GM19468 (cell line): ENCODE measurements around the gene ANAPC16.
"Not testable (repeated sequence)": the region's sequence is repeated elsewhere in the genome, so short reads cannot be mapped to it uniquely, and the experiment has no call there.

Source experiments
- ATAC-seq: cut with Tn5 transposase; IDR thresholded peaks from one replicate; pipeline ENCODE4 v1.9.1; 2021; ENCODE audit warnings: mild to moderate bottlenecking, moderate library complexity, moderate number of reproducible peaks; ENCODE audit not compliant: unreplicated experiment; ENCODE audit errors: extremely low read depth

ANAPC16 gene

DNA sequence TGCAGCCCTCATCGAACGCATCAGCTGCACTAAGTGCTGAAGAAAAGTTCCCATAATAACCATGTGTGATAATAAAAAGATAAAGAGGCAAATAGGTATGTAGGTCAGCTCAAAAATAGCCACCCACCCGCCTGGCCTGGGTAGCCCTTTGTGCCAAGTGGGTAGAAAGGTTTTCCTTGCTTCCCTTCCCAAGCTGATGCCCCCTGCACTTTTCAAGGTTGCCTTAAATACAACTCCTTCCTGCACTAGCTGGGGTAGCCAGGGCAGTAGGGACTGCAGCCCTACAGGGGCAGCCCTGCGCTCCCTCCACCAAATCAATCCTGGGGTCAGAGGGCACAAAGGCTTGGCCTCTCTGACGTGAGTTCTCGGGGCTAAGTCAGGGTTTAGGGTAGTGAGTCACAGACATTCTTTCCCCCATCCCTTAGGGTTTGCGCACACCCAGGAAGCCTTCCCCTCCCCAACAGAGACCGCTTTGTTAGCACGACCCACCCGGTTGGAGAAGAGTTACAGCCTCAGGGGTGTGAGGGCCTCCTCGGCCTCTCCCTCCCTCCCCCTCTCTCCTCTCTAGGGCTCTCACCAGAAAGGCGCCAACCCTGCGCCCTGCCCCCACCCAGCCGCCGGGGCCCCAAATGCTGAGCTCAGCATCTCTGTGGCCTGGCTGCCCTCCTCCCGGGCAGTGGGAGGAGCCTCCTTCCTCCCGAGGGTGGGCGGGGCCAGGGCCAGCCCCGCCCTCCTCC, 44.6 kb downstream of the ANAPC16 start:
- ATAC-seq: peak; percentile 37

DNA sequence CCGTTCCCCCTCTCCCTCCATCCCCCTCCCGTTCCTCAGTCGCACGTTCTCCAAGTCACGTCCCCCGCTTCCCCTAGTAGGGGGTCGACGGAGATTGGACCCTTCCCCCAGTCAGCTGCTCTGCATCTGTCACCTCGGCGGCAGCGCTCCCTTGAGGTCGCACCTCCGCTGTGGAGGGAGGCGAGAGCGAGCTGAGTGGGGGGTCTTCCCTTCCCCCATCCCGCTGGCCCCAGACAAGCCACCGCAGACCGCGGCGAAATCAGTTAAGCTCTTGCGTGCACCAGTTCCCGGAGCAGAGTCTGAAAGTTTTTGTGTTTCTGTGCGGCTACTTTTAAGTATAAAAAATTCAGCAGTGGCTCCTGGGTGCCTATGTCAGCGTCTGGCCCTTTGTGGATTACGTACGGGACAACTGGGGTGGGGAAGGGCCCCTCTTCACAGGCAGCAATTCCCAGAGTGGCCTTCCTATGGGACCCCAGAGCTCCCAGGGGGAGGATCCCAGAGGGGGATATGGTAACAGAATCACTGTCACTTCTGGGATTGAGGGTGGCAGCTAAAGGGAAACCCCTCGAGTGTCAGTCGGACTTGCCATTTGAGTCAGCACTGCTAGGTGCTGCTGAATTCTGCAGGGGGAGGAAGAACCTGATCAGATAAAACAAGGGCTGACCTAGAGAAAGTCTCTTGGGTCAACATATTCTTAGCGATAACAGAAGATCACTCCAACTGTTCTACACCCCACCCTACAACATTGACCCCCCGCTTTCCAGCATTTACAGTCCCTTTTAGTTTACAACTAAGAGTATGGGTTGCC, 45.4 kb downstream of the ANAPC16 start:
- peak; percentile 43 for ATAC-seq

DNA sequence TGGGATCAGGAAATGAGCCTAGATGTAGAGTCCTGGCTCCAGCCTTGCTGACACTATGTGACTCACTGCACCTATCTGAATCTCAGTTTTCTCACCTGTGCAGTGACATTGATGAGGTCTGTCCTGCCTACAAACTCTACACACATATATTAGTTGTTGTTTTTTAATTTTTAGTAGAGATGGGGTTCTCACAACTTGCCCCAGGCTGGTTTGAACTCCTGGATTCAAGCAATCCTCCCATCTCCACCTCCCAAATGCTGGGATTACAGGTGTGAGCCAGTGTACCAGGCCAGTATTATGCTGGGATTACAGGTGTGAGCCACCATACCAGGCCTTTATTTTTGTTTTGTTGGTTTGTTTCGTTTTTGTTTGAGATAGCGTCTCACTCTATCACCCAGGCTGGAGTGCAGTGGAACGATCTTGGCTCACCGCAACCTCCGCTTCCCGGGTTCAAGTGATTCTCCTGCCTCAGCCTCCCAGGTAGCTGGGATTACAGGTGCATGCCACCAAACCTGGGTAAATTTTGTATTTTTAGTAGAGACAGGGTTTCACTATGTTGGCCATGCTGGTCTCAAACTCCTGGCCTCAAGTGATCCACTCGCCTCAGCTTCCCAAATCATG, 46.1 kb downstream of the ANAPC16 start:
- ATAC-seq: no peak

DNA sequence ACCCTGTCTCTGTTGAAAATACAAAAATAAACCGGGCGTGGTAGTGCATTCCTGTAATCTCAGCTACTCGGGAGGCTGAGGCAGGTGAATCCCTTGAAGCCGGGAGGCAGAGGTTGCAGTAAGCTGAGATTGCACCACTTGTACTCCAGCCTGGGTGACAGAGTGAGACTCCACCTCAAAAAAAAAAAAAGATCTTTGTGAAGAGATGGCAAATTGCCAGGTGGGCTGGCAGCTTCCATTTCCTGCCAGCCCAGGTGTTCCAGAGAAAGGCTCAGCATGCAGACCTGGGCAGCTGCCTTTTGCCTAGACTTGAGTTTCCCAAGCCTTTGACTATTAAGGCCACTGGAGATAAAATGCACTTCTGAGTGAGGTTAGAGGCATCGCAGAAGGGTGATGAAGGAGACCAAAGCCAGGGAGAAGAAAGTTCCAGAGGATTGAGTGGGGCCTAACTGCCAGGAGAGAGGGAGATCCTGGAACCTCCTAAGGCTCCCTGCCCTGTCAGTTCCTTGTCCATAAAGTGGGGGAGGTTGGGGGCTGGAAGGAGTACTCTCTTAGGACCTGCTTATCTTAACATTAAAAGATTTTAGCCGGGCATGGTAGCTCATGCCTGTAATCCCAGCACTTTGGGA, 47.9 kb downstream of the ANAPC16 start:
- no peak for ATAC-seq

DNA sequence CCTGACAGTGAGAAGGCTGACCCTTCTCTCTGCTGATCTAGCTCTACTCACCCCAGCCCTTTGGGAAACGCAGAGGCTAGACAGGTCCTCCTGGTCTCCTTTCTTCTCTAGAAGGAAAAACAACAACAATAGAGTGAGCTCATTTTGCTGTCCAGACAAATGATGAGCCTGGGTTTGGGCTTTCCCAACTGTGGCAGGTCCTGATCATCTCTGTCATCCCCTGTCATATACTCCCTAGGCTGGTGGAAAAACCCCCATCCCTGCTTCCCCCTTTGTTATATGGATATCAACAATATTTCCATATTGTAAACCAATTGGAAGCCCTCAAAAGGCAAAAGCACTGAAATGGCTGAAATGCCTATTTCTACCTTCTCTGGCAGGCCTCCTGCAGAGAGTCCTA, 48.7 kb downstream of the ANAPC16 start:
- no peak for ATAC-seq

DNA sequence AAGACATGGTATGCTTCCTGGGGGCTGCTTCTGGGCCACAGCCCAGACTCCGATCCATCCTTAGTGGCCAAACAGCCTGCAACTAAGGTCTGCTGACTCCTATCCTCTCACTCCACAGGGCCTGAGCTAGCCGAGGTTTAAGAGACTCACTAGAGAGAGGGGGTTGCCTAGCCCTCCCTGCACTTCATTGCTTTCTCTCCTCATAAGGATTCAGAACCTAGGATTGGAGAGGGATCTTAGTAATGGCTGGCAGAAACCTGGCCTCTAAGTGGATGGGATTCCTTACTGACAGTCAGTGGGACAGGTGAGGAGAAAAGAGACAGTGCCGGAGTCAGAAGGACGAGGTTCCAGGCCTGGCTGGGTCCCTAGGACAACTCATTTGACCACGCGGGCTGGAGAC, 49.7 kb downstream of the ANAPC16 start:
- no peak for ATAC-seq

DNA sequence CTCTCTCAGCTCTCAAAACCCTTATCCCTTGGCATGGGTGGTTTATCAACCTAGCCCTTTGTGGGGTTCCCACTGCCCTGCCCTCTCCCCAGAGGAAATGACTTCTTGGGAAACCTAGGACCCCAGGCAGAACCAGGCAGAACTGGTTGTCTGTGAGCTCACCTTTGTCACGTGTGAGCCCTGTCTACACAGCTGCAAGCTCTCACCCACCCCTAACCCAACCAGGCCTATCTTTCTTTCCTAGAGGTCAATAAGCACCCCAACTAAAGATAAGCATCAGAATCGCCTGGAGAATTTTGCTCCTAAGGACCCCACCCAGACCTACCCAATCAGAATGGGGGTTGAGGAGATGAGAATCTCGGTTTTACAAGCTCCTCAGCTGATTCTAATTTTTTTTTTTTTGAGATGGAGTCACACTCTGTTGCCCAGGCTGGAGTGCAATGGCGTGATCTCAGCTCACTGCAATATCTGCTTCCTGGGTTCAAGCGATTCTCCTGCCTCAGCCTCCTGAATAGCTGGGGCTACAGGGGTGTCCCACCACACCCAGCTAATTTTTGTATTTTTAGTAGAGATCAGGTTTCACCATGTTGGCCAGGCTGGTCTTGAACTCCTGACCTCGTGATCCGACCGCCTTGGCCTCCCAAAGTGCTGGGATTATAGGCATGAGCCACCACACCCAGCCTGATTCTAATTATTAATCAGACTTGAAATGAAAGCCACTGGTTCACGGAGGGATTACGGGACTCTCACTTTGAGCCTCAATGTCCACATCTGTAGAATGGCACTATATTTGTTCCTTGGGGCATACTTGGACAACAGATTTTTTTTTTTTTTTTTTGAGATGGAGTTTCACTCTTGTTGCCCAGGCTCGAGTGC, 50.4 kb downstream of the ANAPC16 start:
- no peak for ATAC-seq

DNA sequence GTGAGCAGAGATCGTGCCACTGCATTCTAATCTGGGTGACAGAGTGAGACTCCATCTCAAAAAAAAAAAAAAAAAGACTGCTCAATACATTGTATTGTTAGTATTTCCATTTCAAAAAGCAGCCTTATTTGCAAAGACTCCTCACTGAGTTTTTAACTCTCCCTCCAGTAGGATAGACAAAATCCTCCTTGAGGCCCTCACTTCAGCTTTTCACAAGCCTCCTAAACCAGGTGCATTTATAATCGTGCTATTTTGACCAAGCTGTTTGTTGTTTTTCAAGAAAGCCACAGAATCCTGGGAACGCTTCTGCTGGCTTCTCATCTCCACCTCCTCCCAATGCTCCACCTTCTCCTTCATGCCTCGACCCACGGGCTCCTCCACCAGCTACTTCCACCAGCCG, 51.6 kb downstream of the ANAPC16 start:
- ATAC-seq: no peak

DNA sequence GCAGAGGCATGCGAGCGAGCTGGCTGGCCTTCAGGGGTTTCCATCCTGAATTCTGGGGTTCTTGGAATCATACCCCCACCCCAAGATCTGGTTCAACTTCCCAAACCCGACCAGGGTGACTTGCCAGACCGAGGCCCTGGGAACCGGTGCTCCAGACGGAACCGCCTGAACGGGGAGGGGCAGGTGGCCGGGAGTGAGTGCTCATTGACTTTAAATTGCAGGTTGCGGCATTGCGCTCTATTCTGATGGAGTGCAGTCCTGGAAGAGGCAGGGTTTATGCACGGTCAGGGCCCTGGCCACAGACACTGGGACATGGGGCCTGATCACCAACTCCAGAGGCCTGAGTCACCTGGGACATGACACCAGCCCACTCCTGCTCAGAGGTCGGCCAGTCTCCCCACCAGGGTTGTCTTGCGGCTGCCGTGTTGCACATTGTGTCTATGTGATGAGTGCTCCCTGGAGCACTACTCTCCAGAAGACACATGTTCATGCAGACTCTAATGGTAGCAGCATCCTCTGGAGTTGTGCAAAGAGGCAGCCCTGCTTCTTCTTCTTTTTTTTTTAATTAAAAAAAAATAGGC, 52.1 kb downstream of the ANAPC16 start:
- no peak for ATAC-seq

DNA sequence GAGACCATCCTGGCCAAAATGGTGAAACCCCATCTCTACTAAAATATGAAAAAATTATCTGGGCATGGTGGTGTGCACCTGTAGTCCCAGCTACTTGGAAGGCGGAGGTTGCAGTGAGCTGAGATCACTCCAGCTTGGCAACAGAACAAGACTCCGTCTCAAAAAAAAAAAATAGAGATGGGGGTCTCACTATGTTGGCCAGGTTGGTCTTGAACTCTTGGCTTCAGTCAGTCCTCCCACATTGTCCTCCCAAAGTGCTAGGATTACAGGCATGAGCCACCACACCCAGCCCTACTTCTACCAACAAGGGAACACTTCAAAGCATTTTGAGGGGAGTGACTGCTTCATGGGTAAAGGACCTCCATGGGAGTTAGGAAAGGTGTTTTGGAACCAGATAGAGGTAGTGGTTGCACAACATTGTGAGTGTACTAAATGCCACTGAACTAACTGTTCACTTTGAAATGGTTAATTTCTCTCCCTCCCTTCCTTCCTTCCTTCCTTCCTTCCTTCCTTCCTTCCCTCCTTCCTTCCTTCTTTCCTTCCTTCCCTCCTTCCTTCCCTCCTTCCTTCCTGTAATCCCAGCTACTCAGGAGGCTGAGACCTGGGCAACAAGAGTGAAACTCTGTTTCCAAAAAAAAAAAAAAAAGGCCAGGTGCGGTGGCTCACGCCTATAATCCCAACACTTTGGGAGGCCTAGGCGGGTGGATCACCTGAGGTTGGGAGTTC, 52.8 kb downstream of the ANAPC16 start:
- not testable (repeated sequence) for ATAC-seq

DNA sequence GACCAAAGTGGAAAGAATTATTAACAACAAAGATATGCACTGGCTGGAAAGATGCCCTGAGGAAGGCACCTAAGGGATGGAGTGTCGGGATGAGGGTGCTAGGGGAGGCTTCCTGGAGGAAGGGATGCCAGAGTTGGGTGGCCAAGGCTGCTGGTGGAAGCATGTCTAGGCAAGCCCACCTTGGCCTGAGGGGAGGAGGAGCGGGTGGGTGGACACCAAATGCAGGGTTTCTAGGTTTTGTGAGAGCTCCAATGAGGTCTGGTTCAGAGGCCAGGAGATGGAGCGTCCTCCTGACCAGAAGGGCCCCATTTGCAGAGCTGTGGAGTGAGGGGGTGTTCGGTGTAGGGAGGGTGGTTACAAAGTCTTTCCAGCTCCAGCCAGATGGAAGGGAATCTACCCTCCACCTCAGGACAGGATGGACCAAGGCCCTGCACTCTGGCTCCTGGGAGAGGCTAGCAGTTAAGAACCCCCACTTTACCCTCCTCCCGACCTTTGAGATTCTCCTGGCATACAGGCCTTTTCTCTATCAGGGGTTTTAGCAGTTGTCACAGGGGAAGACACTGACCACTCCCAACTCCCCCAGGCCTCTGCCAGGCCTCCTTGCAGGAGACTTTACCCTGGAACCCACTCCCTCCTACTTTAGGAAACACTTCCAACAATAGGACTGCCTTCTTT, 54.9 kb downstream of the ANAPC16 start:
- ATAC-seq: no peak

DNA sequence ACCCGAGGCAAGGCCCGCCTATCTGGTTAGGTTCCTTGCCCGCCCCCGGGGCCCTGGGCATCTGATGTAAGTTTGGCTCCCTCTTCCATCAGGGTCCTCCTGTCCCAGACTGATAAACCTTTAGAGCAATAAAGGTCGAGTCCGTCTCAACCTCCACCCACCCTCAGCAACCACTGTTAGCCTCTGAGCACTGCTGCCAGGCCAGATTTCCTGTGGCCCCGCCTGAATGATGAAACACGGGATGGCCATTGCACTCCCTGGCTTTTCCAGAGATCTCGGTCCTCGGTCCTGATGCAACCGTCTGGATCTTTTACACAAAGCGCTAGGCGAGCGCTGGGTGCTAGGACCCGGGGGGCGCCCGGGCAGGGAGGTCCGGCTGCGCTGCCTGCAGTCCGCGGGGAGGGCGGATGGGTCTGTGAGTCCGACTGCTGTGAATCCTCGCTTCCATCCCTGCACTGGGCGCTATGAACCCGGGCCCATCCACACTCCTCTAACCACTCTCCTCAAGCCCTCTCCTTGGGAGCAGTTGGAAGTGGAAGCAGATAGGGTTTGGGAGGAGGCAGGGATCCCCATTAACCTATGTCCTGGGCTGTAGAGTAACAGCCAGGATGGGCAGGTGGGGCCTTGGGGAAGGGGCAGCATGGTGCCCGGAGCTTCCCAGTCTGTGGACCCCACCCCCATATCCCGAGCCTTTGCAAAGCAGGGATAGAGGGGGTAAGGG, 57.0 kb downstream of the ANAPC16 start:
- peak; percentile 15 for ATAC-seq

DNA sequence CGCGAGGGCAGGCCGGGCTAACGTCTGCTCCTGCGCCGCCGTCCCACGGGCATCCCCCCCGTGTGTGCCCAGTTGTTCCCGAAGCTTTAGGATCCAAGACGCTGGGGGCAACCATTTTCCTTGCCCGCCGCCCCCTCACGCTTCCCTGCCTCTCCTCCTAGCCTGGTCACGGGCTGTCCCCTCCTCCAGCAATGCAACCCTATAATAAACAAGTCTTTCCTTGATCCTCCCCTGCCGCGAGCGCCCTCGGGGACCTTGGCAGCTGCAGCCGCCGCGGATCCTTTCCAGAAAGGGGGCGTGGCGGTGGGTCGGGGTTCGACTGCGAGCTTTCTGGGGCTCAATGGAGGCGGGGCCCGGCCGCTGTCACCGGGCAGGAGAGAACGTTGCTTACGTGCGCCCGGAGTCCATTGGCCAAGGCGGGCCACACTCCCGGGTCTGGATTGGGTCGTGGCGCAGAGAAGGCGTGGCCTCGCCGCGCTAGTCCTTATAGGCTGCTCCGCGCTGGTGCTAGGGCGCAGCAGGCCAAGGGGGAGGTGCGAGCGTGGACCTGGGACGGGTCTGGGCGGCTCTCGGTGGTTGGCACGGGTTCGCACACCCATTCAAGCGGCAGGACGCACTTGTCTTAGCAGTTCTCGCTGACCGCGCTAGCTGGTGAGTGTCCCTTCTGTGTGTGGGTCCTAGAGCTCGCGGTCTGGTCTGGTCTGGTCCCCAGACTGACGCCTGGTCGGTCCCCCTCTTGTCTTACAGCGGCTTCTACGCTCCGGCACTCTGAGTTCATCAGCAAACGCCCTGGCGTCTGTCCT, 57.8 kb downstream of the ANAPC16 start, which contains the start of gene DDIT4:
Gene DDIT4, plus strand, starts transcription at position 515 of the 803 bp plus-strand sequence. CDS start 293 bp downstream, outside the sequence.
- peak; percentile 78 for ATAC-seq

DNA sequence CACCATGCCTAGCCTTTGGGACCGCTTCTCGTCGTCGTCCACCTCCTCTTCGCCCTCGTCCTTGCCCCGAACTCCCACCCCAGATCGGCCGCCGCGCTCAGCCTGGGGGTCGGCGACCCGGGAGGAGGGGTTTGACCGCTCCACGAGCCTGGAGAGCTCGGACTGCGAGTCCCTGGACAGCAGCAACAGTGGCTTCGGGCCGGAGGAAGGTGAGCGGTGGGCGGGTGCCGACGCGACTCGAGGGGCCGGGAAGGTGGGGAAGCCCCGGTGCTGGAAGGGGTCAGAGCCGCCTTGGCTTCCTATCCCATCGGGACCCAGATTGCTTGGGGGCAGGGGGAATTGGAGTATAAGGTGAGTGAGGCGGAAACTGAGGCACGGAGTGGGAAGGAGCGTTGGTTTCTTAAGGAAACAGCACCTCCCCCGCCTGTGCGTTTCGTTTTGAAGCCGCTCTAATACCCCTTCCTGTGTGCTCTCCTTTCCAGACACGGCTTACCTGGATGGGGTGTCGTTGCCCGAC, 58.5 kb downstream of the ANAPC16 start:
- ATAC-seq: no peak

DNA sequence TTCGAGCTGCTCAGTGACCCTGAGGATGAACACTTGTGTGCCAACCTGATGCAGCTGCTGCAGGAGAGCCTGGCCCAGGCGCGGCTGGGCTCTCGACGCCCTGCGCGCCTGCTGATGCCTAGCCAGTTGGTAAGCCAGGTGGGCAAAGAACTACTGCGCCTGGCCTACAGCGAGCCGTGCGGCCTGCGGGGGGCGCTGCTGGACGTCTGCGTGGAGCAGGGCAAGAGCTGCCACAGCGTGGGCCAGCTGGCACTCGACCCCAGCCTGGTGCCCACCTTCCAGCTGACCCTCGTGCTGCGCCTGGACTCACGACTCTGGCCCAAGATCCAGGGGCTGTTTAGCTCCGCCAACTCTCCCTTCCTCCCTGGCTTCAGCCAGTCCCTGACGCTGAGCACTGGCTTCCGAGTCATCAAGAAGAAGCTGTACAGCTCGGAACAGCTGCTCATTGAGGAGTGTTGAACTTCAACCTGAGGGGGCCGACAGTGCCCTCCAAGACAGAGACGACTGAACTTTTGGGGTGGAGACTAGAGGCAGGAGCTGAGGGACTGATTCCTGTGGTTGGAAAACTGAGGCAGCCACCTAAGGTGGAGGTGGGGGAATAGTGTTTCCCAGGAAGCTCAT, 59.0 kb downstream of the ANAPC16 start:
- ATAC-seq: no peak
